ENCODE results near the gene SERP2. TPM values are rescaled to one million over a fixed set of nuclear protein-coding genes. Genes with fewer than 3 reads are reported as not detected.

The SERP2 gene
- total RNA-seq, 1 experiment from 2014 or later, result not detected

DNA sequence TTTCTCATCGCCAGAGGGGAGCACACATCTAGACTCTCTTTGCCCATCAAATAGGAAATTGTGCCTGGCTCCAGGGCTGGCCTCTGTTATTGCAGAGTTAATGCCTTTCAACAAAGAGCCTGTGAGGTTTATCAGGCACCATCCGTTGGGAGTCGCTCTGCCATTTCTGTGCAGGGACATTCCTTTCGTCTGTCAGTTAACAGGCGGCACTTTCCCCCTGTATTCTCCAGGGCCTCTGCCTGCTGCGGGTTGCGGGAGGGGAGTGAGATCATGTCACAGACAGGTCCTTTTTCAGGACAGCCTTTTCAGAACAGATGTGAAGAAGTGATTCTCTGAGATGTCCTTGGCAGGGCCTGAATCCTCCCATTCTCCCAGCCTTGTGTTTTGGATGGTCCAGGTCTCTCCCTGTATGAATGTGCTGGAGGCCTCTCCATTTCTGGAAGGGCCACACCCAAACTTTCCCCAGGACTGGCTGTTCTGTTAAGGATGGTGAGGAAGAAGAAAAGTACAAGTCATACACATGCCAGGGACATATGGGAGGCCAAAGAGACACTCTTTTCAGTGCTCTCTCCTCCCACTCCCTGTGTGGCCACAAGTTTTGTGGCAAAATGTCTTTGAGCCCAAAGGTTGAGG, 14.9 kb downstream of the SERP2 start:
- Histone ChIP-seq H3K36me3 (ENCODE audit: control insufficient read depth in 1 of 2, insufficient read depth in 2 of 2, low read length in 2 of 2) (no peaks in the 10 kb centered on the region), H4K20me1 (ENCODE audit: insufficient read depth) (no peaks in the 10 kb centered on the region), H3K4me3 (replicated peaks in 1 of 2; ENCODE audit: low read depth in 1 of 2, low read length in 2 of 2) (no peak overlapping the region), H3K9ac (ENCODE audit: low read length) (no peak overlapping the region), H3K27me3 (ENCODE audit: insufficient read depth, low read length) (no peaks in the 10 kb centered on the region), H3K79me2 (ENCODE audit: insufficient read depth, low read length) (no peaks in the 10 kb centered on the region), H3K27ac (ENCODE audit: low read depth, low read length) (no peak overlapping the region), H2AFZ (ENCODE audit: low read depth, low read length, poor library complexity, severe bottlenecking) (no peak overlapping the region), H3K4me1 (ENCODE audit: control insufficient read depth in 1 of 2, insufficient read depth in 2 of 2, low read length in 2 of 2) (peaks cover 0 to 3% of the 10 kb centered on the region in 2 experiments; a peak in 1 of 4 replicates), H3K4me2 (ENCODE audit: low read length) (no peak overlapping the region), H3K9me3 (ENCODE audit: control insufficient read depth in 1 of 2, insufficient read depth in 1 of 2, low read depth in 1 of 2, low read length in 2 of 2) (no peaks in the 10 kb centered on the region), H3K9me2 (ENCODE audit: insufficient read depth) (no peaks in the 10 kb centered on the region; the same call in 1 of the 2 replicates)
- DNase-seq (ENCODE audit: low read depth, low spot score), result no peak
- POLR2A ChIA-PET, result interaction anchor here (0.8 kb wide), 1 partner anchor 32 kb away, joined by 3 read pairs; no protein-coding TSS in a partner anchor
- BruUV-seq (replicated peaks), result no TSS peak
- CTCF ChIA-PET, result no interaction called here
- TF ChIP-seq SP1 (IDR thresholded peaks at IDR 0.05; ENCODE audit: low read depth), result no peak
- no peak for TF ChIP-seq TCF7L2 (IDR thresholded peaks at IDR 0.05; ENCODE audit: borderline replicate concordance, extremely low read depth, insufficient read depth, insufficient read length)
- TF ChIP-seq EZH2phosphoT487 (IDR thresholded peaks at IDR 0.05; ENCODE audit: borderline replicate concordance), result no peak
- no peak for TF ChIP-seq SIN3A (IDR thresholded peaks at IDR 0.05; ENCODE audit: low read depth)
- TF ChIP-seq, protein P1, sequence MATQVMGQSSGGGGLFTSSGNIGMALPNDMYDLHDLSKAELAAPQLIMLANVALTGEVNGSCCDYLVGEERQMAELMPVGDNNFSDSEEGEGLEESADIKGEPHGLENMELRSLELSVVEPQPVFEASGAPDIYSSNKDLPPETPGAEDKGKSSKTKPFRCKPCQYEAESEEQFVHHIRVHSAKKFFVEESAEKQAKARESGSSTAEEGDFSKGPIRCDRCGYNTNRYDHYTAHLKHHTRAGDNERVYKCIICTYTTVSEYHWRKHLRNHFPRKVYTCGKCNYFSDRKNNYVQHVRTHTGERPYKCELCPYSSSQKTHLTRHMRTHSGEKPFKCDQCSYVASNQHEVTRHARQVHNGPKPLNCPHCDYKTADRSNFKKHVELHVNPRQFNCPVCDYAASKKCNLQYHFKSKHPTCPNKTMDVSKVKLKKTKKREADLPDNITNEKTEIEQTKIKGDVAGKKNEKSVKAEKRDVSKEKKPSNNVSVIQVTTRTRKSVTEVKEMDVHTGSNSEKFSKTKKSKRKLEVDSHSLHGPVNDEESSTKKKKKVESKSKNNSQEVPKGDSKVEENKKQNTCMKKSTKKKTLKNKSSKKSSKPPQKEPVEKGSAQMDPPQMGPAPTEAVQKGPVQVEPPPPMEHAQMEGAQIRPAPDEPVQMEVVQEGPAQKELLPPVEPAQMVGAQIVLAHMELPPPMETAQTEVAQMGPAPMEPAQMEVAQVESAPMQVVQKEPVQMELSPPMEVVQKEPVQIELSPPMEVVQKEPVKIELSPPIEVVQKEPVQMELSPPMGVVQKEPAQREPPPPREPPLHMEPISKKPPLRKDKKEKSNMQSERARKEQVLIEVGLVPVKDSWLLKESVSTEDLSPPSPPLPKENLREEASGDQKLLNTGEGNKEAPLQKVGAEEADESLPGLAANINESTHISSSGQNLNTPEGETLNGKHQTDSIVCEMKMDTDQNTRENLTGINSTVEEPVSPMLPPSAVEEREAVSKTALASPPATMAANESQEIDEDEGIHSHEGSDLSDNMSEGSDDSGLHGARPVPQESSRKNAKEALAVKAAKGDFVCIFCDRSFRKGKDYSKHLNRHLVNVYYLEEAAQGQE (IDR thresholded peaks at IDR 0.05; ENCODE audit: low read depth), result no peak
- TF ChIP-seq MAX (IDR thresholded peaks at IDR 0.05), result no peak
- TF ChIP-seq ELF1 (IDR thresholded peaks at IDR 0.05; ENCODE audit: borderline replicate concordance, low read depth), result no peak
- no peak for ATAC-seq
- RAD21 ChIA-PET (ENCODE audit: low non-redundant PET in 1 of 2, low total read pairs in 2 of 2, uncharacterized antibody in 2 of 2, unreplicated experiment in 2 of 2), result no interaction called here
- intact Hi-C loops (cut with micrococcal nuclease), result no loop called here

Measured in HCT116 (cell line).